GM19372 (cell line): Measurements from ENCODE around the gene CYB5RL.
"Not testable (repeated sequence)": the region's sequence is repeated elsewhere in the genome, so short reads cannot be mapped to it uniquely, and the experiment has no call there.

Experiments used
- ATAC-seq: cut with Tn5 transposase; IDR thresholded peaks from one replicate; pipeline ENCODE4 v1.9.1; 2021; ENCODE audit warnings: mild to moderate bottlenecking, low read depth, moderate library complexity; ENCODE audit not compliant: unreplicated experiment

The CYB5RL gene

GRCh38 chr1:54191525-54191924 lies 8.3 kb downstream of the CYB5RL start:
- ATAC-seq, result no peak

DNA sequence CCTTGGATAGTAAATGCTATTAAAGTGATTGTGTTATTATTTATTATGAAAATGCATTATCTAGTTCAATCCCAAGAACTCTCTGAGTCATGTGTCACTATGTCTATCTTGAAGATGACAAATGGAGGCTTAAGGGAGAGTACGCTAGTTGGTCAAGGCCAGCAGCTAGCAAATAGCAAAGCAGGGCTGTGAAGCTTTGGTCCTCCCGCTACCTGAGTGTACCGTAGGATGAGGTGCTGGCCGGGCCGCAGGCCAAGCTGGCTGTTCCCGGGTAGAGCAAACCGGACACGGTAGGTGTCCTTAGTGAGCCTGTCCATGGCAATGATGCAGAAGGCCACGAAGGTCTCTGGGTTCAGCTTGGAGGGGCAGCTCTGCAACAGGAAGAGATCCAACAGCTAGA lies 9.3 kb downstream of the CYB5RL start:
- no peak for ATAC-seq

GRCh38 chr1:54188291-54188690 lies 11.5 kb downstream of the CYB5RL start:
- no peak for ATAC-seq

DNA sequence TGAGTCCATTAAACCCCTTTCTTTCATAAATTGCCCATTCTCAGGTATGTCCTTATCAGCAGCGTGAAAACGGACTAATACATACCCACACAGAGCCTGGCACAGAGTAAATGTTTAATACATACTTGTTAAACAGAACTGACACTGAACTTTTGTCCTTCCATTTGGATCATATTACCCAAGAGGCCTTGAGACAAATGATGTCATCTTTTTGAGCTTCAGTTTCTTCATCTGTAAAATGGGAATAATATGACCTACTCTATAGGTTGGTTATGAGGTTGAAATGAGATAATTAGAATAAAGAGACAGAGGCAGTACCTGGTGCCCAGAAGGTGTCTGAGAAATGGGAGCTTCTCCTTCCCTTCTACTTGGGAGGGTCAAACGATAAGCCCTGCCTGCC lies 13.8 kb downstream of the CYB5RL start:
- no peak for ATAC-seq

DNA sequence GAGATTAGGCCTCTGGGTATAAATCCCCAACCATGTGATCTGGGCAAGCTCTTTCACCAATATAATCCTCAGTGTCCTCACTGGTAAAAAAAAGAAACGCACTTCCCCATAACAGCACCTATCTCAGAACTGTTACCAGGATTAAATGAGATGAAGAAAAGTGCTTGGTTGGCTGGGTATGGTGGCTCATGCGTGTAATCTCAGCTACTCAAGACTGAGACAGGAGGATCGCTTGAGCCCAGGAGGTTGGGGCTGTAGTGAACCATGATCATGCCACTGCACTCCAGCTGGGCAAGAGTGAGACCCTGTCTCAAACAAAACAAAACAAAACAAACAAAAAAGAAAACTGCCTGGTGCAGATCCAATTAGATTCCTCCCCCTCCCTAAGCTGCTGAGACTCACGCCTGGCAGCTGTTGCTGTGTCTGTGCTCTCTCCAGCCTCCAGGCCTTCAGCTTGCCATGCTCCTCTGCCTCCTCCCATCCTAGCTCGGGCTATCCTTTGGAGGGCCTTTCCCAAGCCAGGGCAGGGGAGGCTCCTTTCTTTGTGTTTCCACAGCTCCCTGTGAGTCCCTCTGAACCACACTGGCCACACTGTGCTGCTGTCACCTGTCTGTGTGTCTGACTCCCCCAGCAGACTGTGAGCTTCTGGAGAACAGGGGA lies 19.0 kb downstream of the CYB5RL start:
- no peak for ATAC-seq

DNA sequence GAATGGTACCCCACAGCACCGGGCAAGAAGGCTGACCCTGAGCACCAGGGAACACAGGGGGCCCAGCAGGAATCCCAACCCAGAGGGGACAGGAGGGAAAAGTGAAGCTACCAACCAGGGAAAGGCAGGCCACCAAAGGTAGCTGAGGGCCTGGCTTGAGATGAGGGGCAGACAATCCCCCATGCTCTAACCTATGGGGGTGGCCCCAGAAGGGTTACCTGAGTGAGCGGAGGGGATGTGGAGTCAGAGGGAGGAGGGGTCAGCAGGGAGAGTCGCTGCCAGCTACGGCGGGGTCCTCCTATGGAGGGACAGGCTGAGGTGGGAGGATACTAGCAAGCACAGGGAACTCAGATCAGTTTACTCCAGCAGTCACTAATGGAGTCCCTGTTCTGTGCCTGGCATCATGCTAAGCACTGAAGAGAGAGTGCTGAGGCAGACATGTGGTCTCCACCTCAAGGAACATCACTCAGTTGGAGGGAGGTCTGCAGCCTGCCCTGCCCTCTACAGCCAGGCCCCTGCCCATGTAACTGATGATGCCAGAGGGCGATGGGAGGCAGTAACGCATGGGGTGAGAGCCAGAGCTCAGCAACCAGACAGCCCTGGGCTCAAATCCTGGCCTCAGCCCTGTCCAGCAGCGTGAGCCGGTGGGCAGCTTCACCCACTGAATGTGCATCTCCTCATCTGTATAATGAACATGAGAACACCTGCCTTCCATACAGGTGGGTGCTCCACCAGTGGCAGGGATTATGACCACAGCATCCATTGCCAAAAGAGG lies 21.3 kb downstream of the CYB5RL start:
- ATAC-seq, result no peak

GRCh38 chr1:54177726-54178125 lies 22.1 kb downstream of the CYB5RL start:
- no peak for ATAC-seq

GRCh38 chr1:54176621-54177327 lies 23.1 kb downstream of the CYB5RL start:
- ATAC-seq, result no peak

- no peak for ATAC-seq
Observed at GRCh38 chr1:54174106-54174505, 25.7 kb downstream of the CYB5RL start.

DNA sequence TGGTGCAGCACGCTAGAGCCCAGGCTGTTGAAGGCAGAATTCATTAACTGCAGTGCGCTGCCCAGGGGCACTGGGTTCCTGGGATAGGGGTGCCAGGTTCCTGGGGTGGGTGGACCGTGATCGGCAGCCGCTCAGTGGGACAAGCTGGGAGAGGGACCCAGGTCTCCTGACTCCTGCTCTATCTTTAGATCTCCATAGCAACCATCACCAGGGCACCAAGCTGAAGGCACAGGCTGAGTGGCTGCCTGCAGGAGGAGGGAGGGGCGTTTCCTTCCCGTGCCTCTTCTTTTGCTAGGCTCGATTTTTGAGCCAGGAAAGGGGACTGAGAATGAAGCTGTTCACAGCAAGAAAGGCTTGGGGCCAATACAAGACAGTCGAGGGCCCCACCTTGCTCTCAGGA lies 26.1 kb downstream of the CYB5RL start:
- no peak for ATAC-seq

- no peak for ATAC-seq
Observed at GRCh38 chr1:54172614-54173599, 26.9 kb downstream of the CYB5RL start.

DNA sequence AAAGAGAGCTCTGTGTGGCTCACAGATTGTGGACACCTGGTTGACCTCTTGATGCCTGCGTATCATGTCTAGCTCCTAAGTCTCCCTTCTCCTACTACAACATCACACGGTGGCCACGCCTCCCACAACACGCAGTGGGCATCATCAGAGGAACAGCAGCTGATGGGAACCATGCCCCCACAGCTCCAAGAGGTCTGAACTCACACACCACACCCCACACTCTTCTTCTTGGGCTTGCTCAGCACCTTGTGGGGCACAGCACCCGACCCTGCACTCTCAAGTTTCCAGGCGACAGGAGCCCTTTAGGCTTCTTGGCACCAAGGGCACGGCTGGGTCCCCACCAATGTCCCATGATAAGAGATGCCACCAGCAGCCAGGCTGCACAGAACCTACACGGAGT lies 28.2 kb downstream of the CYB5RL start:
- no peak for ATAC-seq

- no peak for ATAC-seq
Observed at GRCh38 chr1:54171016-54171415, 28.8 kb downstream of the CYB5RL start.

DNA sequence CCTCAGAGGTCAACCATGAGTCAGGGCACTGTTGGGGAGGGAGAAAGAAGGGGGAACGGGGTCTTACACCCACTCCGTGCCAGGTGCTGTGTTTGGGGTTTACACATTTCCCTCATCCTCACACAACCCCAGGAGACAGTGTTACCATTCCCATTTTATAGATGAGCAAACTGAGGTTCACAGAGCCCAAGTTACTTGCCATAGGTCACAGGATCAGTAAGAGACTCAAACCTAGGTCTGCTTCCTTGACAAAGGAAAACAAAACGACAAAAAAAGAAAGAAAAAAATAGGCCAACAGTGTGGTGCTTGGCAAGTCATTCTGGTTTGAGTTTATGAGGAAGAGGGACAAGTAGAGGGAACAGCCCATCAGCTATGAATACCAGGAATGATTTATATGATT lies 30.8 kb downstream of the CYB5RL start:
- ATAC-seq, result no peak

GRCh38 chr1:54168206-54168965 lies 31.4 kb downstream of the CYB5RL start:
- ATAC-seq, result no peak

DNA sequence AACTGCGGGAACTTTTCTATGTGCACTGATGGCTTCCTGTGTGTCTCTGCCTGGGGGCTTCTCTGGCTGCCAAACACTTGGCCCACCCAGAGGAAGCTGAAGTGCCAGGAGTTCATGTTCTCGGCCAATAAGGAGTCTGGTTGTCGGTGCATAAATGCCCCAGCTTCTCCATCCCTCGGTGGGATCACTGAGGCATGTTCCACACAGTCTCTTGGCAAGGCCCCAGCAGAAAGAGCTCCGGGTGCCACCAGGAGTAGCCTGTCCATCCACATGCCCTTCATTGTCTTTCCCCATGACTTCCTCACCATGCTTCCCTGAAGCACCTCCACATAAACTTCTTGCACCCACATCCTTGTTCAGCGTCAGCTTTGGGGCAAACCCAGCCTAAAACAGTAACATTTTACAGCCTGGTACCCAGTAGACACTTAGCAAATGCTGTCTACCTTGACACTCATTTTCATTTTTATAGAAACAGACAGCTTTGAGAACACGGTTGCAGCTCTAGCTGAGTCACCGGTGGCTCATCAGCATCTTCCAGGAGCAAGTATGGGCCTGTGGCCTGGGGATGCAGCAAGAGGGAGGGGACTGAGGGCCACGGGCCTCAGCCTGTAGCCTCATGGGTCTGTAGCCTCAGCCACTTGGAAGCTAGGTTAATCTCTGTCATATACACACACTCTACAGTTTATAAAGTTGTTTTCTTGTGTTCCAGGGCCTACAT lies 32.2 kb downstream of the CYB5RL start:
- no peak for ATAC-seq

DNA sequence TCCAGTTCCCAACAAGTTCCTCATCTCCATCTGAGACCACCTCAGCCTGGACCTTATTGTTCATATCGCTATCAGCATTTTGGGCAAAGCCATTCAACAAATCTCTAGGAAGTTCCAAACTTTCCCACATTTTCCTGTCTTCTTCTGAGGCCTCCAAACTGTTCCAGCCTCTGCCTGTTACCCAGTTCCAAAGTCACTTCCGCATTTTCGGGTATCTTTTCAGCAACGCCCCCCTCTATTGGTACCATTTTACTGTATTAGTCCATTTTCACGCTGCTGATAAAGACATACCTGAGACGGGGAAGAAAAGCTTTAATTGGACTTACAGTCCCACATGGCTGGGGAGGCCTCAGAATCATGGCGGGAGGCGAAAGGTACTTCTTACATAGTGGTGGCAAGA lies 33.5 kb downstream of the CYB5RL start:
- not testable (repeated sequence) for ATAC-seq

GRCh38 chr1:54165146-54165545 lies 34.7 kb downstream of the CYB5RL start:
- no peak for ATAC-seq

DNA sequence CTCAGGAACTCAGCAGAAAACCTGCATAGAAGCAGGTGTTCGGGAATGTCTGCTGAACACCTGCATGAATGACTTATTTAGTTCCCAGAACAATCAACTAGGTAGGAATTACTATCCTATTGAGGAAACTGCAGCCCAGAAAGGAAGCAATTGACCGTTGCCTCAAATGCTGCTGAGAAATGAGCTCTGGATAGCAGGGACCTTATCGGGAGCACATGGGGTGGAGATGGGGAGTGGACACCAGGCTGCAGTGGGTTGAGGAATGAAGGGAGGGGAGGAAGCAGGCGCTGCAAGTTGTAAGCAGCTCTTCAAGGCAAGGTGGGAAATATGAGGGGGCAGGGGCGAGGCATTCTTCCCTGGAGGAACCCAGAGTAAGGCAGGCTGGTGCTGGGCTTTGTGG lies 36.3 kb downstream of the CYB5RL start:
- no peak for ATAC-seq
